Cardiac muscle cell (in vitro differentiated cells and primary cell): ENCODE results near the gene IL12RB1. TPM values are rescaled to one million over a fixed set of nuclear protein-coding genes. Genes with fewer than 3 reads are reported as not detected.
A peak's percentile ranks its signal among the peaks of the same experiment; 100 is the strongest.

ENCODE experiments used
- DNase-seq, 2 donors: peaks; one replicate each; pipeline versions ENCODE4 v3.0.0 to v3.0.0-alpha.2; 2010 to 2017; ENCODE audit warnings: low read depth in 1 of 2, low spot score in 1 of 2
- H3K27ac ChIP-seq: fragments of 200-600 bp; sonication (generic); 2 replicates; pipeline ENCODE4 v1.5.1; 2016
- H3K27me3 ChIP-seq: fragments of 200-600 bp; sonication (generic); 2 replicates; pipeline ENCODE4 v1.6.0; 2016; ENCODE audit warnings: control low read depth
- H3K36me3 ChIP-seq: fragments of 200-600 bp; sonication (generic); 2 replicates; pipeline ENCODE4 v1.5.1; 2016; ENCODE audit warnings: control low read depth
- H3K4me1 ChIP-seq: fragments of 200-600 bp; sonication (generic); 2 replicates; pipeline ENCODE4 v1.8.1; 2017; ENCODE audit warnings: low read depth, mild to moderate bottlenecking, mixed run types
- H3K4me3 ChIP-seq: fragments of 200-600 bp; sonication (generic); 2 replicates; pipeline ENCODE4 v1.5.1; 2016; ENCODE audit warnings: mild to moderate bottlenecking
- H3K9me3 ChIP-seq: fragments of 200-600 bp; sonication (generic); 2 replicates; pipeline ENCODE4 v1.5.1; 2017; ENCODE audit warnings: low read depth, mild to moderate bottlenecking, control low read depth
- CTCF ChIP-seq: IDR thresholded peaks from 2 replicates; pipeline ENCODE4 v1.5.1; 2012; ENCODE audit warnings: low read depth, mild to moderate bottlenecking, low read length
- polyA plus RNA-seq: library from polyadenylated mRNA; unstranded; fragments of >200 nt; fragmentation: Nextera tagmentation; extraction: Ambion mirVana; gene quantifications from 2 replicates; pipeline ENCODE4 v1.2.1, GENCODE V29; 2016
- total RNA-seq: library from RNA; depleted of rRNA; stranded (reverse); fragments of >200 nt; gene quantifications from 2 replicates; pipeline ENCODE4 v1.2.3, GENCODE V29; 2016

Gene IL12RB1
- total and polyA plus RNA-seq, 2 experiments from 2014 or later = not detected

GRCh38 chr19:18117692-18118378 lies 31.1 kb upstream of the IL12RB1 start:
- no peaks in the 10 kb centered on the region for H3K4me1 ChIP-seq
- peak; percentile 91 to 95 for DNase-seq
- H3K27me3 ChIP-seq = no peaks in the 10 kb centered on the region
- TF ChIP-seq CTCF = no peak
- peak overlapping the region; percentile 64 for H3K4me3 ChIP-seq
- H3K27ac ChIP-seq = no peak overlapping the region
- no peaks in the 10 kb centered on the region for H3K36me3 ChIP-seq
- H3K9me3 ChIP-seq = no peaks in the 10 kb centered on the region

GRCh38 chr19:18117364-18117691 lies 30.6 kb upstream of the IL12RB1 start:
- DNase-seq = no peak
- Histone ChIP-seq H3K27ac (no peak overlapping the region), H3K27me3 (no peaks in the 10 kb centered on the region), H3K4me3 (peak overlapping the region; percentile 64), H3K9me3 (no peaks in the 10 kb centered on the region), H3K4me1 (no peaks in the 10 kb centered on the region), H3K36me3 (no peaks in the 10 kb centered on the region)
- TF ChIP-seq CTCF = no peak

- Histone ChIP-seq H3K4me1 (no peaks in the 10 kb centered on the region), H3K27ac (no peak overlapping the region), H3K4me3 (no peak overlapping the region), H3K27me3 (no peaks in the 10 kb centered on the region), H3K36me3 (no peaks in the 10 kb centered on the region), H3K9me3 (no peaks in the 10 kb centered on the region)
- no peak for DNase-seq
- TF ChIP-seq CTCF = no peak
Observed at GRCh38 chr19:18114483-18114882, 27.7 kb upstream of the IL12RB1 start.

GRCh38 chr19:18113827-18114226 lies 27.1 kb upstream of the IL12RB1 start:
- no peaks in the 10 kb centered on the region for H3K36me3 ChIP-seq
- H3K9me3 ChIP-seq = no peaks in the 10 kb centered on the region
- no peaks in the 10 kb centered on the region for H3K4me1 ChIP-seq
- no peaks in the 10 kb centered on the region for H3K27me3 ChIP-seq
- H3K27ac ChIP-seq = no peak overlapping the region
- no peak for TF ChIP-seq CTCF
- DNase-seq = no peak
- no peak overlapping the region for H3K4me3 ChIP-seq

- Histone ChIP-seq H3K4me1 (no peaks in the 10 kb centered on the region), H3K9me3 (no peaks in the 10 kb centered on the region), H3K4me3 (no peak overlapping the region), H3K27me3 (no peaks in the 10 kb centered on the region), H3K36me3 (no peaks in the 10 kb centered on the region), H3K27ac (no peak overlapping the region)
- peak; percentile 88 to 89 for DNase-seq
- peak; percentile 96 for TF ChIP-seq CTCF
Observed at GRCh38 chr19:18112989-18113478, 26.3 kb upstream of the IL12RB1 start.
